Testis (tissue), 3 donors: ENCODE measurements around the gene AVPR1A. TPM values are rescaled to one million over a fixed set of nuclear protein-coding genes. Genes with fewer than 3 reads are reported as not detected.

Experiments used
- polyA plus RNA-seq: library from polyadenylated mRNA; stranded (reverse); fragments of 350-450 nt; fragmentation: Illumina TruSeq; extraction: RNeasy Lipid Tissue Mini Kit (QIAGEN cat#74804); gene quantifications from one replicate; pipeline ENCODE4 v1.2.3, GENCODE V29; 2014; ENCODE audit warnings: low read depth, low replicate concordance; ENCODE audit not compliant: insufficient read depth
- total RNA-seq, 2 donors: library from RNA; depleted of rRNA; stranded (reverse); fragments of >200 nt; gene quantifications; one replicate each; pipeline ENCODE4 v1.2.3, GENCODE V29; 2016

Gene AVPR1A
- total and polyA plus RNA-seq, 3 donors from 2014 or later = 0.93 to 1.6 (median 1.5) TPM

Other genes starting within 250 kb of the AVPR1A start
- gene PPM1H, start 216.1 kb downstream of the AVPR1A start, total RNA-seq = 1 to 10 TPM; 2.5 to 9.1 TPM
- 2.7 TPM for gene PPM1H, start 216.1 kb downstream of the AVPR1A start, polyA plus RNA-seq